ENCODE results near the gene MAMLD1.
"Not testable (repeated sequence)": the region's sequence is repeated elsewhere in the genome, so short reads cannot be mapped to it uniquely, and the experiment has no call there.

MAMLD1 gene

DNA sequence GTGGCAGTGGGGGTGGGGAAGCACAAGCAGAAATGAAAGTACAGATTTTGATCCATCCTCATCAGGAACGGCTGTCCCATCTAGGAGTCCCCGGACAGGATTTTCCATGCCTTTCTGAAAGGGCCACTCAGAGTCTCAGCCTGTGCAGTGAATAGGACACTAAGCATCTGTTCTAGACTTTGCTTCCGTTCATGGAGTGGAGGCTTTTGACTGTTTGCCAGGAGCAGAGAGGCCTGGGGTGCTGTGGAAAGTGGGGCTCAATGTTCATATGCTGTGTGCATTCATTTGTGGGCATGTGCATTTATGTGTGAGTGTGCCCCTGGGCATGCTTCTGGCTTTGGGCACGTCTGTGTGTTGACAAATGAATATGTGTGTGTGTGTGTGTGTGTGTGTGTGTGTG, 25.6 kb upstream of the MAMLD1 start:
- Histone ChIP-seq H3K4me2 (ENCODE audit: low read length) (no peak overlapping the region), H3K4me1 (ENCODE audit: control insufficient read depth, low read length) (no peaks in the 10 kb centered on the region), H3K36me3 (ENCODE audit: control insufficient read depth, low read length) (no peaks in the 10 kb centered on the region), H3F3A (ENCODE audit: control insufficient read depth, insufficient read depth) (no peaks in the 10 kb centered on the region), H3K79me2 (ENCODE audit: control insufficient read depth, low read length) (no peaks in the 10 kb centered on the region), H3K9me3 (ENCODE audit: control insufficient read depth, insufficient read depth, low read length) (no peaks in the 10 kb centered on the region), H3K4me3 (ENCODE audit: low read length) (no peak overlapping the region), H3K27ac (ENCODE audit: low read depth, low read length) (no peak overlapping the region), H3K9me2 (replicated peaks; ENCODE audit: control insufficient read depth, low read length) (no peaks in the 10 kb centered on the region), H4K20me1 (ENCODE audit: control insufficient read depth, insufficient read depth, low read depth, low read length) (no peaks in the 10 kb centered on the region), H3K27me3 (ENCODE audit: control insufficient read depth, low read length) (no peaks in the 10 kb centered on the region)
- TF ChIP-seq, protein P1, sequence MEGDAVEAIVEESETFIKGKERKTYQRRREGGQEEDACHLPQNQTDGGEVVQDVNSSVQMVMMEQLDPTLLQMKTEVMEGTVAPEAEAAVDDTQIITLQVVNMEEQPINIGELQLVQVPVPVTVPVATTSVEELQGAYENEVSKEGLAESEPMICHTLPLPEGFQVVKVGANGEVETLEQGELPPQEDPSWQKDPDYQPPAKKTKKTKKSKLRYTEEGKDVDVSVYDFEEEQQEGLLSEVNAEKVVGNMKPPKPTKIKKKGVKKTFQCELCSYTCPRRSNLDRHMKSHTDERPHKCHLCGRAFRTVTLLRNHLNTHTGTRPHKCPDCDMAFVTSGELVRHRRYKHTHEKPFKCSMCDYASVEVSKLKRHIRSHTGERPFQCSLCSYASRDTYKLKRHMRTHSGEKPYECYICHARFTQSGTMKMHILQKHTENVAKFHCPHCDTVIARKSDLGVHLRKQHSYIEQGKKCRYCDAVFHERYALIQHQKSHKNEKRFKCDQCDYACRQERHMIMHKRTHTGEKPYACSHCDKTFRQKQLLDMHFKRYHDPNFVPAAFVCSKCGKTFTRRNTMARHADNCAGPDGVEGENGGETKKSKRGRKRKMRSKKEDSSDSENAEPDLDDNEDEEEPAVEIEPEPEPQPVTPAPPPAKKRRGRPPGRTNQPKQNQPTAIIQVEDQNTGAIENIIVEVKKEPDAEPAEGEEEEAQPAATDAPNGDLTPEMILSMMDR (IDR thresholded peaks at IDR 0.05; ENCODE audit: low read depth, low read length, poor library complexity, severe bottlenecking), result no peak
- no peak for TF ChIP-seq EZH2phosphoT487 (IDR thresholded peaks at IDR 0.05; ENCODE audit: borderline replicate concordance, low read length)

DNA sequence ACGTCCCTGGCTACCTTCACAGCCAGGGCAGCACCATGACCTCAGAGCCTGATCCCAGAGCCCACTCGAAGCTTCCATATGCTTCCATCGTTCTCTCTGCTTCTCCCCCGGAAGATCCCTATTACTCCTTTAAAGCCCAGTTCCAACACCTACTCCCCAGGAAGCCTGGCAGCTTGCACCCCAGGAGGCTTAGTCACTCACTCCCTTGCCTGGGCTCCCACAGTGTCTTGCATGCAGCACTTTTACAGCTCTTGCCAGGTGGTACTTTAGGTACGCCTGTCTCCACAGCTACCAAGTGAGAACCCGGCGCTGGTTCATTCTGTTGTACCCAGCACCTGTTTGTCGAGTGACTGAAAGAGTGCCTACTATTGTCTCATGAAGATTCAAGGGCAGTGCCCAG, 24.5 kb upstream of the MAMLD1 start:
- Histone ChIP-seq H3K27ac (ENCODE audit: low read depth, low read length) (no peak overlapping the region), H3K36me3 (ENCODE audit: control insufficient read depth, low read length) (no peaks in the 10 kb centered on the region), H3K9me2 (replicated peaks; ENCODE audit: control insufficient read depth, low read length) (no peaks in the 10 kb centered on the region), H3K9me3 (ENCODE audit: control insufficient read depth, insufficient read depth, low read length) (no peaks in the 10 kb centered on the region), H4K20me1 (ENCODE audit: control insufficient read depth, insufficient read depth, low read depth, low read length) (no peaks in the 10 kb centered on the region), H3K4me3 (ENCODE audit: low read length) (no peak overlapping the region), H3F3A (ENCODE audit: control insufficient read depth, insufficient read depth) (no peaks in the 10 kb centered on the region), H3K79me2 (ENCODE audit: control insufficient read depth, low read length) (no peaks in the 10 kb centered on the region), H3K27me3 (ENCODE audit: control insufficient read depth, low read length) (no peaks in the 10 kb centered on the region), H3K4me1 (ENCODE audit: control insufficient read depth, low read length) (no peaks in the 10 kb centered on the region), H3K4me2 (ENCODE audit: low read length) (no peak overlapping the region)
- TF ChIP-seq, protein P1 (IDR thresholded peaks at IDR 0.05; ENCODE audit: low read depth, low read length, poor library complexity, severe bottlenecking), result no peak
- no peak for TF ChIP-seq EZH2phosphoT487 (IDR thresholded peaks at IDR 0.05; ENCODE audit: borderline replicate concordance, low read length)

DNA sequence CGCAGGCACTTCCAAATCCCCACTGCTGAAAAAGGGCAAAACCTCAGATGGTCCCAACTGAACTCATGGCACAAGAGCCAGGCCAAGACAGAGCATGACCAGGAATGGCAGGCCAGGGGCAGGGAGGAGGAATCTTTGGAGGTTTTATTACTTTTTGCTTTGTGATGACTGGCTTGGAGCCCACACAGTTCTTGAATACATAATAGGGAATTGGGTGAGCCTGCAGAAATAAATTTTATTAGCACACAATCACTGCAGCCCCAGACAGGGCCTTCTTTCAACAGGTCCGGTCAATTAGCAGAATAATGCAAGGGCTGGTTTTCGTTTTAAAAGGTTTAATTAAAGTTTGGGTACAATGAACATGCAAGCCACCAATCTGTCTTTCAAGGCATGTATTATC, 23.4 kb upstream of the MAMLD1 start:
- no peak overlapping the region for H3K4me3 ChIP-seq (ENCODE audit: low read length)
- H3K4me2 ChIP-seq (ENCODE audit: low read length), result no peak overlapping the region
- no peaks in the 10 kb centered on the region for H3K27me3 ChIP-seq (ENCODE audit: control insufficient read depth, low read length)
- H3K36me3 ChIP-seq (ENCODE audit: control insufficient read depth, low read length), result no peaks in the 10 kb centered on the region
- H3K79me2 ChIP-seq (ENCODE audit: control insufficient read depth, low read length), result no peaks in the 10 kb centered on the region
- H3K27ac ChIP-seq (ENCODE audit: low read depth, low read length), result no peak overlapping the region
- no peaks in the 10 kb centered on the region for H3K9me2 ChIP-seq (replicated peaks; ENCODE audit: control insufficient read depth, low read length)
- H4K20me1 ChIP-seq (ENCODE audit: control insufficient read depth, insufficient read depth, low read depth, low read length), result no peaks in the 10 kb centered on the region
- H3K4me1 ChIP-seq (ENCODE audit: control insufficient read depth, low read length), result no peaks in the 10 kb centered on the region
- TF ChIP-seq, protein P1 (IDR thresholded peaks at IDR 0.05; ENCODE audit: low read depth, low read length, poor library complexity, severe bottlenecking), result no peak
- no peak for TF ChIP-seq EZH2phosphoT487 (IDR thresholded peaks at IDR 0.05; ENCODE audit: borderline replicate concordance, low read length)
- no peaks in the 10 kb centered on the region for H3K9me3 ChIP-seq (ENCODE audit: control insufficient read depth, insufficient read depth, low read length)
- no peaks in the 10 kb centered on the region for H3F3A ChIP-seq (ENCODE audit: control insufficient read depth, insufficient read depth)

DNA sequence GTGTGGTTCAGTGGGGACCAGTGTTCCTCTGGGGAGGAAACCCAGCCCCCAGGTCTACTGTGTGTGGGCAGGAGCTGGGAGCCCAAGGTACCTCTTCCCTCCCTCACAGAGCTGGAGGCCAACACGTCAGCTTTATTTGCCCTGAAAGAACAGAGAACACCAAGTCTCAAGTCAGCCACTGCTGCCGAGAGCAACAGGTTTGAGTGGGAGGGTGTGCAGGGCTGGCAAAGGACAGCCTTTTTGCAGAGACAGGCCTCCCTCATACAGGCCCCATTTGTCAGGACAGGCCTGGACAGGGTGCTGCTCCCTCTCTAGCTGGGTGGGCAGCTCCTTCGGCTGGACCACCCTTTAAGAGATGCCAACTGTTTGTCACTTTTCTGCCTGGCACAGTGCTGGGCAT, 22.8 kb upstream of the MAMLD1 start:
- not testable (repeated sequence) for H3K4me1 ChIP-seq (ENCODE audit: control insufficient read depth, low read length); H3K9me2 ChIP-seq (replicated peaks; ENCODE audit: control insufficient read depth, low read length); H4K20me1 ChIP-seq (ENCODE audit: control insufficient read depth, insufficient read depth, low read depth, low read length); H3K27me3 ChIP-seq (ENCODE audit: control insufficient read depth, low read length); H3K79me2 ChIP-seq (ENCODE audit: control insufficient read depth, low read length); H3K4me2 ChIP-seq (ENCODE audit: low read length); H3K9me3 ChIP-seq (ENCODE audit: control insufficient read depth, insufficient read depth, low read length); H3F3A ChIP-seq (ENCODE audit: control insufficient read depth, insufficient read depth); H3K4me3 ChIP-seq (ENCODE audit: low read length); H3K27ac ChIP-seq (ENCODE audit: low read depth, low read length); H3K36me3 ChIP-seq (ENCODE audit: control insufficient read depth, low read length)
